22Rv1 (cell line): ENCODE results near the gene PRSS23.

Experiments used
- H3K27ac ChIP-seq: fragments of 450-650 bp; 2 replicates; pipeline ENCODE4 v1.5.1; 2017
- CTCF ChIP-seq: fragments of 450-650 bp; IDR thresholded peaks from 2 replicates; pipeline ENCODE4 v1.5.1; 2017; ENCODE audit warnings: mild to moderate bottlenecking
- ZFX ChIP-seq: fragments of 450-650 bp; IDR thresholded peaks from 2 replicates; pipeline ENCODE4 v1.6.1; 2017; ENCODE audit warnings: antibody characterized with exemption, borderline replicate concordance

PRSS23 gene

GRCh38 chr11:86800076-86800959, at the start of gene PRSS23:
PRSS23 (plus strand) TSS chr11:86800542; CDS start chr11:86807644, 7,102 bp downstream.
- no peak for TF ChIP-seq CTCF
- TF ChIP-seq ZFX, result no peak
- peak within 1 kb of the TSS; percentile 76 for H3K27ac ChIP-seq

GRCh38 chr11:86753459-86753858, 46.9 kb upstream of the PRSS23 start:
- TF ChIP-seq CTCF (no peak), ZFX (no peak)

GRCh38 chr11:86755146-86755545, 45.2 kb upstream of the PRSS23 start:
- no peak for TF ChIP-seq CTCF
- TF ChIP-seq ZFX, result no peak
- H3K27ac ChIP-seq, result no peak overlapping the region

More at GRCh38 chr11:86753459-86753858, 46.9 kb upstream of the PRSS23 start:
- no peak overlapping the region for H3K27ac ChIP-seq

GRCh38 chr11:86758171-86758570, 42.2 kb upstream of the PRSS23 start:
- no peak for TF ChIP-seq ZFX
- TF ChIP-seq CTCF, result no peak
- H3K27ac ChIP-seq, result no peak overlapping the region

- H3K27ac ChIP-seq, result no peak overlapping the region
Measured at GRCh38 chr11:86760577-86760976, 39.8 kb upstream of the PRSS23 start.

GRCh38 chr11:86761978-86762377, 38.4 kb upstream of the PRSS23 start:
- no peak for TF ChIP-seq CTCF
- no peak for TF ChIP-seq ZFX
- no peak overlapping the region for H3K27ac ChIP-seq

More at GRCh38 chr11:86760577-86760976, 39.8 kb upstream of the PRSS23 start:
- TF ChIP-seq CTCF, result no peak
- no peak for TF ChIP-seq ZFX

- TF ChIP-seq CTCF (no peak), ZFX (no peak)
- H3K27ac ChIP-seq, result no peak overlapping the region
Measured at GRCh38 chr11:86765203-86765602, 35.1 kb upstream of the PRSS23 start.
